Stimulated activated CD4-positive, alpha-beta T cell treated with anti-CD3 and anti-CD28 coated beads, Interleukin-4, amount 100 ng/mL, for 4 hours (primary cell): ENCODE measurements around the gene PPT2.
"Not testable (repeated sequence)": the region's sequence is repeated elsewhere in the genome, so short reads cannot be mapped to it uniquely, and the experiment has no call there.

Source experiments
- DNase-seq, 2 experiments: peaks; one replicate each; pipeline ENCODE4 v3.0.0-alpha.2; 2020

PPT2 gene

DNA sequence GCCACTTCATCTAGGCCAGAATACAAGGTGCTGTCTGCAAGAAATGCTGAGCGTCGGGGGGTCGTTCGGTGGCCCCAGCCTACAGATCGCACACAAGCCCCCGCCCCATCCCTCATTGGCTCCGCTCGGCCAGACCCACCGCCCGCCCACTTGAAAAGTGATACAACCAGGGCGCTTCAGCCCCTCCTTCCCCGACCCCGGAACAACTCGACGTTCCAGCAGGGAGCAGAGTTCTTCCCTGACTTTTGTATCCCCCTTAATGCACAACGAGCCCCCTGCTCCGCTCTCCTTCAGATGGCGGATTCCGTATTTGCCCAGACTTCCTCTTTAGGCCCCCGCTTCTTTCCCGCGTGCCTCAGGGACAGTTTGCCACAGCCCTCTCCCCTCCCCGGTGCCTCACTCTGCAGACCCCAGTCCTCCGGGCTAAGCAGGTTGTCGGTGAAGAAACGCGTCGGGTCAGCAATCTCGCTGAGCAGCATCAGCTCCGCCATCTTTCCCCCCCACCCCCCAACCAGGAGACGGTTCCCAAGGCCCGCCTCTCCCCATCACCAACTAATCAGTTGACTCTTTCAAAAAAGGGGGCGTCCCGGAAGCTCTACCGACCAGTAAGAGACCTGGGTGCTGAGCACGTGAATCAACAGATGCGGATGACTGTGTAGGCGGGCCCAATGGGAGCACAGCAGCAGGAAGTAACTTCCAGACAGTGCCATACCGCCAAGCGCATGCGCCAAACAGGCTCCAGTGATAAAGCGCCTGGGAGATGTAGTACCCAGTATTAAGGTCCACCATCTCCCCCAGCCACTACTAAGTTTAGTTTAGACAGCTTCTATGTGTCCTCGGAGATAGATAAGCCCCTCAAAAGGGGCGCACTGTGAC lies 26.0 kb upstream of the PPT2 start, which contains the start of gene ATF6B:
Gene ATF6B, minus strand, starts transcription at position 530 of the 876 bp plus-strand sequence. Its CDS starts 39 bp downstream, at position 491.
- DNase-seq: peak; percentile 92 to 99

DNA sequence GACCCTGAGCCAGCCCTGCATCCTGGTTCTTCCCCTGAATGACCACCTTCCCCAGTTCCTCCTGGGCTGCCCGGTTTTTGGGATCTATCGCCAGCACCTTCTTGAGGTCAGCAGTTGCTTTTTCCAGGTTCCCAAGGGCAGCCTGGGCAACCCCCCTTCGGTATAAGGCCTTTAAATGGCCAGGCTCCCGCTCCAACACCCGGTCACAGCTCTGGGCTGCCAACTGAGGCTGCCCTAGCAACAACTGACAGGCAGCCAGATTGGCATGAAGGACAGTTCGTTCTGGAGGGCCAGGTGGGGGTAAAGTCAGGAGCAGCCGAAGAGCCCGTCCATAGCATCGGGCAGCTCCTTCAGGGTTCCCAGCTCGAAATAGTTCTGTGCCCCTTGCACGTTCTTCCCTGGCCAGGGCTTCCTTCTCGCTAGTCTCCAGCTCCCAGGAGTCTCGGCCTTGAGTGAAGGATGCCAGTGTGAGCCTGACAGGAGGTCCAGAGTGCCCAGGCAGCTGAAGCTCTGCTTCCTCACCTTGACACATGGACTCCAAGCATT lies 25.1 kb upstream of the PPT2 start:
- DNase-seq: no peak

DNA sequence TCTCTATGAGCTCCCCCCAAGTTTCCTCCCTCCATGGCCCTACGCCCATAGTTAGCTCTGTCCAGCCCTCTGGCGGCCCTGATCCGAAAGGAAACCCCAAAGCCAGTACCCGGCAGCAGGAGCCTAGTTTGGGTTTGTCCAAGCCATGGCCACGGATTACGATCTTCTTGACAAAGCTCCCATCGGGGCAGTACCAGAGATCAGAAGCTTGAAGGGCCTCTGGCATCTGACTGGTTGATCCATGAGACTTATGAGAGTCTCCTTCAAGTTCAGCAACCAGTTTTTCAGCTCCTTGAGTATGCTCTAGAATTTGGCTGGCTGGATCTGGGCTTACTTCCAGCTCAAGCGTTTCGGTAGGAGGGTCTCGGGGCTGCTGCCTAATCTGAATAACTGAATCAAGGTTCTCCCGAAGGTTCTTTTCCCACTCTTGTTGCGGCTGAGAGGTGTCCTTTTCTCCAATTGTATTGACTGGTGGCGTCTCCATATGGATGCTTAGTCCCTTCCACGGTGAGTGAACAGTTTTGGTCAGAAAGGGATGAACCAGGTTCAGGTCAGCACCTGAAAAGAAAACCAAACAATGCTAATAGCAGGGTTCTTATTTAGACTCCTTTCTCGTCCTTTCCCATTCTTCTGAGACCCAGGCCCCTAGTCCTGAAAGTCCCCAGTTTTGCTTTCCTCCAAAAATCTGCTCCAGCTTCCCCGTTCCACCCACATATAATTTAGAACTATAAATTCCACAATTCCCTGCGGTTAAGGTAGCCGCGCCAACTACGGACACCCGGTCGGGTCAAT lies 24.4 kb upstream of the PPT2 start:
- DNase-seq: no peak

DNA sequence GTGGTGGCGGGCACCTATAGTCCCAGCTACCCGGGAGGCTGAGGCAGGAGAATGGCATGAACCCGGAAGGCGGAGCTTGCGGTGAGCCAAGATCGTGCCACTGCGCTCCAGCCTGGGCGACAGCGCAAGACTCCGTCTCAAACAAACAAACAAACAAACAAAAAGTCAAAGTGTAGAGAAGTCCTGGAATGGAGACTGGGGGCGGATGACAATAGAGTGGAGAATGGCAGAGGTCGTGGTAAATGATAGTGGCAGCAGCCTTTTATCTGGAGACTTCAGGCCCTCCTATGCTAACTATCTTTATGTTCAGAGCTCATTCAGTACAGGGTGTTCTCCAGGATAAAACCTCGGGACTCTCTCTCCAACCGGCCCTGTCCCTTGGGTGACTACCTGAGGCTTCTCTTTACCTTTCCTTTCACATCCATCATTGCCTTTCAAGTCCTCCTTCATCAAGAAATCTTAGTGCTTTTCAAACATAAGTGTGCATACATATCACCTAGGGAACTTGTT lies 22.4 kb upstream of the PPT2 start:
- DNase-seq: no peak

DNA sequence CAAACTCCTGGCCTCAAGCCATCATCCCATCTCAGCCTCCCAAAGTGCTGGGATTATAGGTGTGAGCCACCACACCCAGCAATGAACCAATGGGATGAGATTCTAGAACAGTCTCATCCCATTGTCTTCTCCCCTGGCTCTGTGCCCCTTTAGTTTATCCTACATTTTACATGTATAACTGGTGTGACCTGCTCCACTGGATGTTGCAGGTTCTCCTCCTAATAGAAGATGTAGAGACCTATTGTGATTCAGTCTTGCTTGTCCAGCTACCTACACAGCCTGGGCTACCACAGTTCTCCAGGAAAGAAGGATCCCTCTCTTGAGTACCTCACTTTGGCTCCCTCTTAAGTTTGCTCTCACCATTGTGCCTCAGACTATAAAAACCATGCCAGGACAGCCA lies 21.8 kb upstream of the PPT2 start:
- no peak for DNase-seq

DNA sequence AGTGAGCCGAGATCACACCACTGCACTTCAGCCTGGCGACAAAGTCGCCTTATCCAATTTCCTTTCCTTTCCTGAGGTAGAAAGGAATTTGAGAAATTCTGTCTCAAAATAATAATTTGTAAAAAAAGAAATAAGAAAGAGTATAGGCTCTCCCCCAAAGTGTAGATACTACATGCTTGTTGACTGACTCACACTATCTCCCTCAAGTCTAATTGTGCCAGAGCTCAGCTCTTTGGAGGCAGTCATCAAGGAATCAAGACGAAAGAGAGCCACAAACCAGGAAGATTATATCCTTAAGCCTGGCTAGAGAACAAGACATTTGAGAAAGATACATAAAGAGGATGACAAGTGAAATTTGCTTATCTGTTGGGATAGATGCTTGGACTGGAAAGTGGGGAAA lies 20.2 kb upstream of the PPT2 start:
- DNase-seq: no peak

DNA sequence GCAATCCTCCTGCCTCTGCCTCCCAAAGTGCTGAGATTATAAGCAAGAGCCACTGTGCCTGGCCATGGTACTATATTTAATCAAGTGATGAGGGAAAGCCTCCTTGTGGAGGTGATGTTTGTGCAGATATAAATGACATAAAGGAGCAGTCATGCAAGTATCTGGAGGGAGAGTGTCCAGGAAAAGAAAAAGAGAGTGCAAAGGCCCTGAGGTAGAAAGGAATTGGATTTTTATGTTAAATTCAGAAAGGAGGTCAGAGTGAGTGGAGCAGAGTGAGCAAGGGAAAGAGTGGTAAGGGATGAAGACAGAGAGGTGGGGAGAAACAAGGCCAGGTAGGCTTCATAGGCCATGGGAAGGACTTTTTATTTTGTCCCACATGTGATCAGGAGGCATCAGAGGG lies 16.5 kb upstream of the PPT2 start:
- no peak for DNase-seq

DNA sequence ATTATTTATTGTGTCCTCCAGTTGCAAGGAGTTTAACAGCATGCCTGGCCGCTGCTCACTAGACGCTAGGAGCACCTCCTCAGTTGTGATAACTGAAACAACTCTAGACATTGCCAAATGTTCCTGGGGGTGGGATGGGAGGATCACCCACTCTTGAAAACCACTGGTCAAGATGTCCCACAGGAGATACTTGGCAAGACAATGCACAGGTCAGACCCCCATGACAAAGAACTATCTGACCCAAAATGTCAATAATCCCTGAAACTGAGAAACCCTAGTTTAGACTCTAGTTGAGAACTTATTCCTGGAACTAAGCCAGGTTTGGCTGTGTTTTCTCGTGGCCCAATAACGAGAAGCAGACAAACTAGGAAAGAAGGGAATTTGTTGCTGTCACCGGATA lies 14.4 kb upstream of the PPT2 start:
- no peak for DNase-seq

DNA sequence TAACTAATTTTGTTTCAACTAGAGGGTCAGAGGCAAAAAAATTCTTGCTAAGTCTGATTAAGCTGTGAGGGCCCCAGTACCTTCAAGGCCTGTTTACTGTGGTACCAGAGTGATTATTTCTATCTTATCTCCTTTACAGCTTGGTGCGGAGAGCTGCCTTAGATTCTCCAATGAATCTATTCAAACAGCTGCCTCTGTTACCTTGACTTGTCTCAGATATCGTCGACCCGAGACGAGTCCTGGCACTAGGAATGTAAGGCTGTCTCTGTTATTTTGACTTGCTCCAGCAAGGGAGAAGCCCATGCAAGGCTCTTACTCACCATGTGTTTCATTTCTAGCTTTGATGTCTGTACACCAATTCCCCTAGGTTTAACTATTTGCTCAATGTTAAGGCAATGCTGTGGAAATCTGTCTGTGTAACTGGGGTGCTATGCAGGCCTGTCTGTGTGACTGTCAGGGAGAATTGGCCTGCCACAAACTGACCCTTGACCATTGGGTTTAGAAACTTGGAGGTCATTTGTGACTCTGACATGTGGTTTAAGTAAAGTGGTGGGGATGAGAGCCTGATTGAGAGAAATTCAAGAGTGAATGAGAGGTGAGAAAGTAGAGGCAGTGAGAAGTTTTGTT lies 13.4 kb upstream of the PPT2 start:
- no peak for DNase-seq

DNA sequence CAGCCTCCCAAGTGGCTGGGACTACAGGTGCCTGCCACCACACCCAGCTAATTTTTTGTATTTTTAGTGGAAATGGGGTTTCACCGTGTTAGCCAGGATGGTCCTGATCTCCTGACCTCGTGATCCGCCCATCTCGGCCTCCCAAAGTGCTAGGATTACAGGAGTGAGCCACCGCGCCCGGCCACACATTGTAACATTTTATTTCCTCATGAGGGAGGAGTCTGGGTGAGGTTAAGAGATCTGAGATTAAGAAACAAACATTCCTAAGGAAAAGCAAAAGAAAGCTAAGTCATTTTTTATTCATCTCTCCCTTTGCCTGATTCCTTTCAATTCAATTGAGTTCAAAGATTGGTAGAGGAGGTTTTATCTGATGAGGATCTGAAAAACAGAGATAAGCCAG lies 9.7 kb upstream of the PPT2 start:
- DNase-seq: not testable (repeated sequence)

DNA sequence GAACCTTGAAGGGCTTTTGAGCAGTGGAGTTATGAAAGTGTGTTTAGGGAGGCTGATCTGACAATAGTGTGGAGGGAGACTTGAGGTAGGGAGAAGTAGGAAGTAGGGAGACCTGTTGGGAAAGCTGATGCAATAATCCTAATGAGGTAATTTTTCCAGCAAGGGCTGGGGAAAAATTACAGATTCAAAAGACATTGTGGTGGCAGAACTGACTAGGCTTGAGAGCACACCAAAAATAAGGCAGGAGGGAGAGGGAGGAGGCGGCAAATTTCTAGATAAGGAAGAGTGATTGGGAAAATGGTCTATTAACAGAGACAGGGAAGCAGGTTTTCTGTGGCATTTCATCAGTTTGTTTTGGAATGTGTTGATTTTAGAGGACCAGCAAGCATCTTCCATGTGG lies 7.7 kb upstream of the PPT2 start:
- DNase-seq: no peak

DNA sequence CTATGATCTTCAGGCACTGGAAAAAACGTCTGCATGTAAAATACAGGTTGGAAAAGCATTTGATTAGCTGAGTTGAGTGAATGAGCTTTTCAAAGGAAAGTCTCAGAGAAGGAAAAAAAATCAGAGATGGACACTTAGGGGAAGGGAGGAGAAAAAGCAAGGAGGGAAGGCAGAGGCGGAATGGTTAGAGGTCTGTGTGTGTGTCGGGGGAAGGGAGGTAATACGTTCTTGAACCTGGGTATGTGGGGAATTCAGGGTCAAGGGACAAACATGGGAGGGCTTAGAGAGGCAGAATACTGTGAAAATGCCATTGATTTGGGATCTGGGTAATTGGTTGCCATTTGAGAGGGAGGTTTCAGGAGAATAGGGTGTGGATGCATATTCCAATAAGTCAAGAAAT lies 7.3 kb upstream of the PPT2 start:
- no peak for DNase-seq

DNA sequence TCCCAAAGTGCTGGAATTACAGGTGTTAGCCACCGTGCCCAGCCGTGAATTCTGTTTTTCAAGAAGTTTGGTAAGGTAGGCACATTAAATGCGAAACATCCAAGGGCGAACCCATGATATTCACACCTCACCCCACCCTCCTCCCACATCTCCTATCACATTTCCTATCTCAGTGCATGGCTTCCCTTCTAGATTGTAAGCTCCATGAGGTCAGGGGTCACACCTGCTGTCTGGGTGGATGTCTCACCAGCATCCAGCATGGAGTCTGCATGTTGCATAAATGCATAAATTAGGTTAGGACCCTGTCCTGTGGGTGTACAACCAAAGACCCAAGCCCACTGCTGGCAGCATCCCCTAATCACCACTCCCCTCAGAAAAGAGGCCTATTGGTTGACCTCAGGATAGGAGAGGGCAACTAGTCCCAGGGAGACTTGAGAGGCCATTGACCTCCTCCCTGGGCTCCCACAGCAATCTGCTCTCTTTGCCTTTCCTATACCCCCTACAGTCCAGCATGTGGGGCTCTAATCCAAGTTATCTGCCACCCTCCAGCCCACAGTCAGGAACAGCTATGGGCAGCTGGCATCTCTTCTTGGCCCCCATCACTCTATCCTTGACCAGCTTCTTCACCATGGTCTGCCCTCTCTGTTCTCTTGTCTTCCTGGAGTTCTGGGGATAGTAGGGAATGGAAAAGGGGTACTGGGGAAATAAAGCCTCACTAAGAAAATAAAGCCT lies 6.4 kb upstream of the PPT2 start:
- DNase-seq: no peak

DNA sequence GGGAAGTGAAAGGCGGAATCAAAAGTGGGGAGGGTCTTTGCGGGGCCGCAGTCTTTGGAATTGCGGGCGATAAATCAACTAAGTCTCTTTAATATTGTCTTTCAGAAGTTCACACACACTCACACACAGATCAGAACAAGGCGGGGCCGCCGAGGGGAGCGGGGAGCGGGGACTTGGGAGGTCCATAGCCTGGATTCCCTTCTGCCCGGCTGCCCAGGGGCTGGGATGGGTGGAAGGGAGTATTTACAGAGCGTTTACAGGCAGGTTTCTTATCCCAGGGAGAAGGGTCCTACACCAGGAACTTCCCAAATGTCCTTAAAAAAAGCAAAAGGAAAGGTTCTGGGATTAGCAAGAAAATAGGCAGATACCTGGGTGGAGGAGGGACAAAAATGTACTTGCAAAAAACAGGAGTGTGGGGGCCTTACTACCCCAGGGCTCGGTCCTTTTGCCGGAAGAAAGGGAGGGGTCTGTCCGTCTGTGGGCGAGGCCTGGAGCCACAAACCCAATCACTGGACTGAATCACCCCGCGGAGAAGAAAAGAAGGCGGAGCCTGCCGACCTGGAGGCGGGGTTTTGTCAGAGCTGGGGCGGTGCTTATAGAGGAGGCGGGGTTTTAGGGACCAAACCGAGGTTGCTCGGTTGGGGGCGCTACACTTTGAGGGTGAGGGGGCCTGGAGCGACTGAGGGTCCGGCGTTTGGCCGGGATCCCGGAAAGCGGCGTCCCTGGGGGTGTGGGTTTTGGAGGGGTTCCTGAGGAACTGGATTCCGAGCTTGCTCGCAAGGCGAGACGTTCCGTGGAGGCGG lies 5.5 kb upstream of the PPT2 start:
- peak; percentile 62 to 66 for DNase-seq

DNA sequence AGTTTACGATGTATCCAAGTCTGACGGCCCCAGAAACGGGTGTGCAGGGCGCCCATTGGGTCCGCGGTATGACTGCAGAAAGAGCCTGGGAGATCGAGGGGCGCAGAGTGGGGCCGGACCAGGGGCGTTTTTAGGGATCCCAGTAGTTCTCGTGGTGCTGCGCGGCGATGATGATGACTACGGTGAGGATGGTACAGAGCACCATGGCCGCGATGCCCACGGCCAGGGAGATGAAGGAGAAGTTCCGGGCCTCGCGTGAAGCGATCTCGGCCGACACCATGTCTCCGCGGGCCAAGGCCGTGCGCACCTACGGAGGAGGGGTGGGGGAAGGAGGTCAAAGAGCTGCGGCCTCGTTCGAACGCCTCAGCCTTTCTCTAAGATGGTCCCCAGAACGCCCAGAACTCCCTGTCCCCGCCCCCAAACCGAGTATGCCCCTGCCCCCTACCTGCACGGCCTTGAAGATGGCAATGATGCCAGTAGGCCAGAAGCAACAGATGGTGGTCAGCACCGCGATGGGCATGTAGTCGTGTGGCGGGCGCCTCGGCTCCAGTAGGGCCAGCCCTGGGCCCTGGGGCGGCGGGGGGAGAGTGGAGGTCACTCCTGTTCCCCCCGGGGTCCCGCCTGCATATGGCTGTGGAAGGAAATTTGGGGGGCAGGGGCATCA lies 4.7 kb upstream of the PPT2 start:
- DNase-seq: no peak

DNA sequence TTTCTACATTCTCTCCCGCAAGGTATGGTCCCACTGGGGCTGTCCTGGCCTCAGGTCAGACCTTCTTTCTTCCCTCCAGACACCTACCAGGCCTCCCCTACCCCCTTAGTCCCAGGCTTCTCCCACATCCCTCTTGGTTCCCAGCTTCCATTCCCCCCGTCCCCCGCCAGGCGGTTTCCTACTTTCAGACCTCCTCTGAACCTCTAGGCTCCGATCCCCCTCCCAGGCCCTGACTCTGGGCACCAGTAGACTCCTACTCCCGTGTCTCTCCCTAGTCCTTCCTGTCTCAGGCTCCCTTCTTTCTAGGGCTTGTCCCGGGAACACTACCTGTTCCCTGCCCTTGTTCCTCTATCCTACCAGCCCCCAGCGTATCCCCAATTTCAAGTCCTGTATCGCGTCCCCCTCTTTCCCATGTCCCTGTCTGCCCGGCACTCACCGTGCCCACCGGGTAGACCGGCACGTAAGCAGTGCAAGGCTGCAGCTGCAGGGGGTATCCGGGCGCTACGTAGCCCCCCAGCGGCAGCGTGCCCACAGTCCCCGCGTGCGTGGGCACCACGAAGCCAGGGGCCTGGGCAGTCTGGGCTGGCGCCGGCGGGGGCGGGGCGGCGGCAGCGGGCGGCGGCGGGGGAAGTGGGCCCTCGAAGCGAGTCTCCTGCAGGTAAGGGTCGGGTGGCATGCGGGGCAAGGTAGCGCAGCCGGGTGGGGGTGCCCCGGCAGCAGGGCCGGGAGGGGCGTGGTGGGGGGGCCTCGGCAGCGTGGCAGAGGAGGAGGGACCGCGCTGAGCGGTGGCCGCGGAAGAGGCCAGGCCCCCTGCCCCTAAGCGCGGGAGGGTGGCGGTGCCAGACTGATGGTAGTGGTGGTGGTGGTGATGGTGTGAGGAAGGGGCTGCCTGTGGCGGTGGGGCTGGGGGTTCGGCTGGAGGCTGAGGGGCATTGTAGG lies 3.7 kb upstream of the PPT2 start:
- no peak for DNase-seq

DNA sequence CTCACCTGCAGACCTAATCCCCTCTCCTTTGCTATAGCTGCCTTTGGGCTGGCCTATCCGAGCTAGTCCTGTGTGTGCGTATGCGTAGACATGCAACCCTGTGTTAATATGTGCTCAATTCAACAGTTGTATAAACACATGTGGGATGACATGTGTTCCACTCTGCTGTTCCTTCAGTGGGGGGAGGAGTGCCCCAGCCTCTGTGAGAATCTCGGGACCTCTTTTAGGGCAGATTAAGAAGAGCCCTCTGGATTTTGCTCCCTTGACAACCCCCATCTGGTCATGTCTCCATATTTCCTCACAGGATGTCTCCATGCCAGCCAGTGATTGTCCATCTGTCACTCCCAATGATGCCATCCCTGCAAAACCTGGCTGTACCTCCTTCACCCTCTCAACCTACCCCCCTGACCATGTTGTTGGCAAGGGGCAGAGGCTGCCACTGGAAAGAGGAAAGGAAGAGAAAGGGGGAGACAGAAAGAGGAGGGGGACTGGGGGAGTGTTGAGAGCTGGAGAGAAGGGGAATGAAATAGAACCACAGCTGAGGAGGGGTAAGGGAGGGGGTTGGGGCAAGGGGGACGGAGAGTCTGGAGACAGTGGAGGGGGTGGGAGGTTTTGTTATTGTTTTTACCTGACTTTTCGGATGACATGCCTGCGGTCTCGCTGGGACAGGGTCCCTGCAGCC lies 2.6 kb upstream of the PPT2 start:
- no peak for DNase-seq

DNA sequence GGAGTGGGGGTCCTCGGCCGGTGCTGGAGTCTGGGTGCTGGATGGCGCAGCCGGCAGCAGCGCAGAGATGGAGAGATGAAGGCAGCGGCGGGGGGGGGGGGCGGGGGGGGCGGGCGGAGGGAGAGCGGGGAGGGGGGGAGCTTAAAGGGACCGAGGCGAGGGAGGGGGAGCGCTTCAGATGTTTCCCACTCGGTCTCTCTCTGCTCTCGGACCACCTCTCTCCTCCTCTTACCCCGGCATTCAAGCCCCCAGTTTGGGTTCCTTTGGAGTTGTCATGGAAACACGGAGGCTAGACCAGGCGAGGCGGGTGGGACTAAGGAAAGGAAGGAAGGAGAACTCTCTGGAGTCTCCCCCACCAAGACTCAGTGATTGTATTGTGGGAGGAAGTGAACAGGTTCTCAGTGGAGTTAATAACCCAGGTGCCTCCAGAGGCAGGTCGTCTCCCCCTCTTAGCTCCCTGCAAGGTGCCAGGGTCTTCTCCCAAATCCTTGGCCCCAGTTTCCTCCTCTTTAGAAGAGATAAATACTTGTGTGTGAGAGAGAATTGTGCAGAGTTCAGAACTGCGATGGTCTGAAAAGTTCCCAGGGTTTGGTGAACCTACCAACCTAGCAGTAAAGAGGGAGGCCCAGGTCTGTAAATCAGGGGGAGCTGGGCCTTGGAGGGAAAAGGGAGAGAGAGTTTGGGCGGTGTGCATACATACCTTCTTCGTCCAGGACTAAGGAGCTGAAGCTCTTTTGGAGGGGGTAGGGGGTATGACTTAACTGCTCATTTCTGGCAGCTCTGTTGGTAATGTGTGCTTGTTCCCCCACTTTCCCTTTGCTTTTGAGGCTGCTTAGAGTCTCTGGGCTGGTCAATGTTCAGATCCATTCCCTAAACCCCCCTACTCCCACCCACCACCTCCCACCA lies 1.8 kb upstream of the PPT2 start, which contains the start of gene PRRT1:
Gene PRRT1, minus strand, starts transcription at position 77 of the 906 bp plus-strand sequence. CDS start 112 bp downstream, outside the sequence.
- DNase-seq: no peak
